ENCODE results near the gene C2orf69.
"Not testable (repeated sequence)": the region's sequence is repeated elsewhere in the genome, so short reads cannot be mapped to it uniquely, and the experiment has no call there.

Gene C2orf69

GRCh38 chr2:199911052-199911876, at the start of gene C2orf69:
Gene C2orf69, plus strand, starts transcription at chr2:199911293. Its CDS starts 146 bp downstream, at chr2:199911439.
- peak; percentile 97 for DNase-seq (ENCODE audit: low spot score)

- no peak for DNase-seq (ENCODE audit: low spot score)
Observed at GRCh38 chr2:199862788-199863187, 48.3 kb upstream of the C2orf69 start.

GRCh38 chr2:199865905-199866304, 45.2 kb upstream of the C2orf69 start:
- DNase-seq (ENCODE audit: low spot score): no peak

- no peak for DNase-seq (ENCODE audit: low spot score)
Observed at GRCh38 chr2:199868431-199869226, 42.5 kb upstream of the C2orf69 start.

- no peak for DNase-seq (ENCODE audit: low spot score)
Observed at GRCh38 chr2:199869227-199869541, 41.9 kb upstream of the C2orf69 start.

GRCh38 chr2:199869653-199870052, 41.4 kb upstream of the C2orf69 start:
- no peak for DNase-seq (ENCODE audit: low spot score)

- DNase-seq (ENCODE audit: low spot score): no peak
Observed at GRCh38 chr2:199870581-199870980, 40.5 kb upstream of the C2orf69 start.

GRCh38 chr2:199874209-199874608, 36.9 kb upstream of the C2orf69 start:
- no peak for DNase-seq (ENCODE audit: low spot score)

- no peak for DNase-seq (ENCODE audit: low spot score)
Observed at GRCh38 chr2:199875400-199875799, 35.7 kb upstream of the C2orf69 start.

- DNase-seq (ENCODE audit: low spot score): no peak
Observed at GRCh38 chr2:199882667-199883066, 28.4 kb upstream of the C2orf69 start.

GRCh38 chr2:199883474-199884212, 27.4 kb upstream of the C2orf69 start:
- no peak for DNase-seq (ENCODE audit: low spot score)

GRCh38 chr2:199895406-199895805, 15.7 kb upstream of the C2orf69 start:
- DNase-seq (ENCODE audit: low spot score): no peak

- no peak for DNase-seq (ENCODE audit: low spot score)
Observed at GRCh38 chr2:199896617-199897016, 14.5 kb upstream of the C2orf69 start.

GRCh38 chr2:199901942-199902341, 9.2 kb upstream of the C2orf69 start:
- no peak for DNase-seq (ENCODE audit: low spot score)

- no peak for DNase-seq (ENCODE audit: low spot score)
Observed at GRCh38 chr2:199902486-199903110, 8.5 kb upstream of the C2orf69 start.

- no peak for DNase-seq (ENCODE audit: low spot score)
Observed at GRCh38 chr2:199903111-199903510, 8.0 kb upstream of the C2orf69 start.

GRCh38 chr2:199907008-199907714, 3.9 kb upstream of the C2orf69 start:
- no peak for DNase-seq (ENCODE audit: low spot score)

- no peak for DNase-seq (ENCODE audit: low spot score)
Observed at GRCh38 chr2:199910338-199911051, 598 bp upstream of the C2orf69 start.

GRCh38 chr2:199911877-199912161, 726 bp downstream of the C2orf69 start:
- no peak for DNase-seq (ENCODE audit: low spot score)

- DNase-seq (ENCODE audit: low spot score): not testable (repeated sequence)
Observed at GRCh38 chr2:199912553-199913114, 1.5 kb downstream of the C2orf69 start.
